ENCODE measurements around the gene PNLIP. TPM values are rescaled to one million over a fixed set of nuclear protein-coding genes. Genes with fewer than 3 reads are reported as not detected.

The PNLIP gene
- total RNA-seq, 2 experiments from 2014 or later: not detected

- Histone ChIP-seq H3K36me3 (ENCODE audit: insufficient read depth, low read length) (no peaks in the 10 kb centered on the region), H3K9me3 (ENCODE audit: low read length) (no peaks in the 10 kb centered on the region), H3K4me3 (ENCODE audit: low read depth, low read length, poor library complexity, severe bottlenecking) (no peak overlapping the region), H4K20me1 (ENCODE audit: insufficient read depth, low read length) (no peaks in the 10 kb centered on the region), H3K9me2 (ENCODE audit: insufficient read depth, low read length) (no peaks in the 10 kb centered on the region), H3K79me2 (ENCODE audit: insufficient read depth, low read depth, low read length) (no peaks in the 10 kb centered on the region), H2AFZ (ENCODE audit: low read length) (no peak overlapping the region), H3K4me1 (ENCODE audit: insufficient read depth, low read length, poor library complexity, severe bottlenecking) (no peaks in the 10 kb centered on the region), H3K27ac (ENCODE audit: low read depth, low read length, poor library complexity, severe bottlenecking) (no peak overlapping the region), H3K4me2 (ENCODE audit: low read length) (no peak overlapping the region)
- CTCF ChIA-PET (ENCODE audit: unreplicated experiment): no interaction called here
- BruUV-seq (replicated peaks): no TSS peak
- no peak for DNase-seq (ENCODE audit: low spot score)
- intact Hi-C loops (cut with micrococcal nuclease; ENCODE audit: unreplicated experiment): no loop called here
- no peak for TF ChIP-seq EZH2phosphoT487 (IDR thresholded peaks at IDR 0.05; ENCODE audit: borderline replicate concordance, low read depth, low read length)
- TF ChIP-seq, protein P1, sequence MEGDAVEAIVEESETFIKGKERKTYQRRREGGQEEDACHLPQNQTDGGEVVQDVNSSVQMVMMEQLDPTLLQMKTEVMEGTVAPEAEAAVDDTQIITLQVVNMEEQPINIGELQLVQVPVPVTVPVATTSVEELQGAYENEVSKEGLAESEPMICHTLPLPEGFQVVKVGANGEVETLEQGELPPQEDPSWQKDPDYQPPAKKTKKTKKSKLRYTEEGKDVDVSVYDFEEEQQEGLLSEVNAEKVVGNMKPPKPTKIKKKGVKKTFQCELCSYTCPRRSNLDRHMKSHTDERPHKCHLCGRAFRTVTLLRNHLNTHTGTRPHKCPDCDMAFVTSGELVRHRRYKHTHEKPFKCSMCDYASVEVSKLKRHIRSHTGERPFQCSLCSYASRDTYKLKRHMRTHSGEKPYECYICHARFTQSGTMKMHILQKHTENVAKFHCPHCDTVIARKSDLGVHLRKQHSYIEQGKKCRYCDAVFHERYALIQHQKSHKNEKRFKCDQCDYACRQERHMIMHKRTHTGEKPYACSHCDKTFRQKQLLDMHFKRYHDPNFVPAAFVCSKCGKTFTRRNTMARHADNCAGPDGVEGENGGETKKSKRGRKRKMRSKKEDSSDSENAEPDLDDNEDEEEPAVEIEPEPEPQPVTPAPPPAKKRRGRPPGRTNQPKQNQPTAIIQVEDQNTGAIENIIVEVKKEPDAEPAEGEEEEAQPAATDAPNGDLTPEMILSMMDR (conservative IDR thresholded peaks at IDR 0.05; ENCODE audit: low read length): no peak
- POLR2A ChIA-PET: no interaction called here
Observed at GRCh38 chr10:116613471-116613870, 67.7 kb downstream of the PNLIP start.

DNA sequence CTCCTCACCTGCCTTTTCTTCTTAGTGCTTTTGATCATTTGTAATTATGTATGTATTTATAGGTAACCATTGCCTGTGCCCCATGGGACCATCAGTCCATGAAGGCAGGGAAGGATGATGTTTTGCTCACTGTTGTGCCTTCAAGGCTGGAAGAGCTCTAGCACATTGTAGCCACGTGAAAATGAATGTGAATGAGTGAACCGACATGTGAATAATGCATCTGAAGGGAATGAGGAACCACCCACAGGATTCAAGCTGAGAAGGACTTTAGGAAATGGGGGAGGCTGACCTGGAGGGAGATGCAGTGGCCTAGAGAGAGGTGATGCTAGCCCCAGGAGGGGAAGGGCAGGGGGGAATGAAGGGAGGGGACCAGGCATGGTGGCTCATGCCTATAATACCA is 69.1 kb downstream of the PNLIP start:
- no peaks in the 10 kb centered on the region for H3K4me1 ChIP-seq (ENCODE audit: insufficient read depth, low read length, poor library complexity, severe bottlenecking)
- intact Hi-C loops (cut with micrococcal nuclease; ENCODE audit: unreplicated experiment): no loop called here
- POLR2A ChIA-PET: no interaction called here
- no peaks in the 10 kb centered on the region for H3K79me2 ChIP-seq (ENCODE audit: insufficient read depth, low read depth, low read length)
- DNase-seq (ENCODE audit: low spot score): no peak
- H2AFZ ChIP-seq (ENCODE audit: low read length): no peak overlapping the region
- H3K36me3 ChIP-seq (ENCODE audit: insufficient read depth, low read length): no peaks in the 10 kb centered on the region
- no peak overlapping the region for H3K4me2 ChIP-seq (ENCODE audit: low read length)
- CTCF ChIA-PET (ENCODE audit: unreplicated experiment): no interaction called here
- H4K20me1 ChIP-seq (ENCODE audit: insufficient read depth, low read length): no peaks in the 10 kb centered on the region
- H3K4me3 ChIP-seq (ENCODE audit: low read depth, low read length, poor library complexity, severe bottlenecking): no peak overlapping the region
- H3K9me3 ChIP-seq (ENCODE audit: low read length): no peaks in the 10 kb centered on the region
- H3K27ac ChIP-seq (ENCODE audit: low read depth, low read length, poor library complexity, severe bottlenecking): no peak overlapping the region
- TF ChIP-seq, protein P1 (conservative IDR thresholded peaks at IDR 0.05; ENCODE audit: low read length): no peak
- TF ChIP-seq EZH2phosphoT487 (IDR thresholded peaks at IDR 0.05; ENCODE audit: borderline replicate concordance, low read depth, low read length): no peak
- no peaks in the 10 kb centered on the region for H3K9me2 ChIP-seq (ENCODE audit: insufficient read depth, low read length)
- no TSS peak for BruUV-seq (replicated peaks)

- Histone ChIP-seq H3K4me1 (ENCODE audit: insufficient read depth, low read length, poor library complexity, severe bottlenecking) (no peaks in the 10 kb centered on the region), H3K4me2 (ENCODE audit: low read length) (no peak overlapping the region), H3K9me3 (ENCODE audit: low read length) (no peaks in the 10 kb centered on the region), H3K27ac (ENCODE audit: low read depth, low read length, poor library complexity, severe bottlenecking) (no peak overlapping the region), H3K9me2 (ENCODE audit: insufficient read depth, low read length) (no peaks in the 10 kb centered on the region), H3K4me3 (ENCODE audit: low read depth, low read length, poor library complexity, severe bottlenecking) (no peak overlapping the region), H2AFZ (ENCODE audit: low read length) (no peak overlapping the region), H4K20me1 (ENCODE audit: insufficient read depth, low read length) (no peaks in the 10 kb centered on the region), H3K36me3 (ENCODE audit: insufficient read depth, low read length) (no peaks in the 10 kb centered on the region), H3K79me2 (ENCODE audit: insufficient read depth, low read depth, low read length) (no peaks in the 10 kb centered on the region)
- ChIA-PET POLR2A (no interaction called here), CTCF (ENCODE audit: unreplicated experiment) (no interaction called here)
- no peak for DNase-seq (ENCODE audit: low spot score)
- intact Hi-C loops (cut with micrococcal nuclease; ENCODE audit: unreplicated experiment): no loop called here
- no TSS peak for BruUV-seq (replicated peaks)
- no peak for TF ChIP-seq EZH2phosphoT487 (IDR thresholded peaks at IDR 0.05; ENCODE audit: borderline replicate concordance, low read depth, low read length)
- TF ChIP-seq, protein P1 (conservative IDR thresholded peaks at IDR 0.05; ENCODE audit: low read length): no peak
Observed at GRCh38 chr10:116615199-116615776, 69.6 kb downstream of the PNLIP start.

Small RNAs within 50 kb of the gene (small RNA-seq; reads per million reads assigned to genes)
- not detected for gene RNU6-1090P

Other genes with a start within 250 kb of the PNLIP start
- not detected in 2 replicates for gene CCDC172, start 221.5 kb upstream of the PNLIP start, total RNA-seq (2014; rRNA removed; shearing (Covaris generic))
- not detected in 2 replicates for gene CCDC172, start 221.5 kb upstream of the PNLIP start, total RNA-seq (2022)
- gene PNLIPRP3, start 118.1 kb upstream of the PNLIP start, total RNA-seq (2014; rRNA removed; shearing (Covaris generic)): not detected in 2 replicates
- gene PNLIPRP3, start 118.1 kb upstream of the PNLIP start, total RNA-seq (2022): not detected in 2 replicates
- gene PNLIPRP1, start 45.0 kb downstream of the PNLIP start, total RNA-seq (2014; rRNA removed; shearing (Covaris generic)): not detected in 2 replicates
- gene PNLIPRP1, start 45.0 kb downstream of the PNLIP start, total RNA-seq (2022): not detected in 2 replicates
- not detected in 2 replicates for gene PNLIPRP2, start 75.0 kb downstream of the PNLIP start, total RNA-seq (2014; rRNA removed; shearing (Covaris generic))
- gene PNLIPRP2, start 75.0 kb downstream of the PNLIP start, total RNA-seq (2022): not detected in 2 replicates
- not detected in 2 replicates for gene HSPA12A, start 196.6 kb downstream of the PNLIP start, total RNA-seq (2014; rRNA removed; shearing (Covaris generic))
- 3.3 and 3.7 TPM in 2 replicates for gene HSPA12A, start 196.6 kb downstream of the PNLIP start, total RNA-seq (2022)